Sciatic nerve (tissue), 2 donors: ENCODE measurements around the gene ADIPOR1. TPM values are rescaled to one million over a fixed set of nuclear protein-coding genes. Genes with fewer than 3 reads are reported as not detected.
"Not testable (repeated sequence)": the region's sequence is repeated elsewhere in the genome, so short reads cannot be mapped to it uniquely, and the experiment has no call there.

ENCODE experiments used
- ATAC-seq: fragments of 200-7000 bp; cut with Tn5 transposase; one replicate; pipeline ENCODE4 v1.9.1; 2020; ENCODE audit warnings: mild to moderate bottlenecking, moderate library complexity
- DNase-seq: peaks from one replicate; pipeline ENCODE4 v3.0.0-alpha.2; 2020; ENCODE audit warnings: low spot score
- intact Hi-C: fragments of 100-400 bp; cut with DNase I; formaldehyde crosslinking; loops from one replicate; pipeline ENCODE4 v1.14.2; 2022
- total RNA-seq: library from RNA; stranded (reverse); fragmentation: NEBNext Ultra II Directional; extraction: Animal tissue kit (Norgen Biotek cat#: 25700); gene quantifications from one replicate; pipeline ENCODE4 v1.2.1, GENCODE V29; 2021
- donor health status: DM: no; HTN: no; CAD: no.
- donor health status: DM: no; HTN: no; CAD: no.

The ADIPOR1 gene
- total RNA-seq, 1 donor from 2014 or later: 83.8 TPM

DNA sequence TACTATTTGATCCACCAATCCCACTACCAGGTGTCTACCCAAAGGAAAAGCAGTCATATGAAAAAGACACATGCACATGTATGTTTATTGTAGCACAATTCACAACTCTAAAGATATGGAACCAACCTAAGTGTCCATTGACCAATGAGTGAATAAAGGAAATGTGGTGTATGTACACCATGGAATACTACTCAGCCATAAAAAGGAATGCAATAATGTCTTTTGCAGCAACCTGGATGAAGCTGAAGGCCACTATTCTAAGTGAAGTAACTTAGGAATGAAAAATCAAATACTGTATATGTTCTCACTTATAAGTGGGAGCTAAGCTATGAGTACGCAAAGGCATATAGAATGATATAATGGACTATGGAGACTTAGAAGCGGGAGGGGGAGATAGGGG lies 12.6 kb downstream of the ADIPOR1 start:
- intact Hi-C loops: no loop called here
- DNase-seq: no peak
- ATAC-seq: no peak

DNA sequence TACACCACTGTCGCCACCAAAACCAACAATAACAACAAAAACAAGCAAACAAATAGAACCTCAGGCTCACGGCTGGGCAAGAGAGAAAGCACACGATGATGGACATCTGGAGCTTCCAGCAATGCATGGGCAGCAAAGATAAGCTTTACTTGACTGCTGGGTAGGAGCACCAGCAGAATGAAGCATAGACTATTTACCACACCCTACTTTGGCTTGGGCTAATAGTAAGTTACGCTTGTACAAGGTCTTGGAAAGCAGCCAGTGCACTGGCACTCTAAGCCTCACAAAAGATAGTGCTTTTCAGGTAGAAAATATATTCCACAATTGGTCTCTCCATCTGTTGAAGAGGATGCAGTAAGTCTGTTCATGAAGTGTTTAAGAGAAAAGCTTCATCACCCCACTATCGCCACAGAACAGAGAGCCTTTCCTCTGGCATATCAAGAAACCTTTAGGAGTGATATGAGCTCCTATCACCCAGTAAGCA lies 13.6 kb downstream of the ADIPOR1 start:
- intact Hi-C loops: no loop called here
- DNase-seq (no peak), ATAC-seq (no peak)

DNA sequence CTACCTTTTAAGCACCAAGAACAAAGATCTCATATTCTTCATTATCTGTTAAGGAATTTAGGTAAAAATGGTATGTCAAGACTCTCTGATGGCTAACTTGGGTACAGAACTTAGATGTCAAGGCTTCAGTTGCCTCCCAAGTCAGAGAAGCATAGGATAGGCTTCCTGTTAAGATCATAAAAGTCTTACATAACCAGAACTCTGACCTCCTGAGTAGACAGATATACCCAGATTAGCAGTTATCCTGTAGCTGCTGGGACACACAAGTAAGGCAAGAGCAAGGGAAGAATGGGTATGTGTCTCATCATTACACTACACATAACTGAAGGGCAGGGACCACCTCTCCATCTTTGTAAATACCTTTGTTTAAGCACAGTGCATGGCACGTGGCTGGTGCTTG lies 15.7 kb downstream of the ADIPOR1 start:
- intact Hi-C loops: no loop called here
- DNase-seq (no peak), ATAC-seq (no peak)

DNA sequence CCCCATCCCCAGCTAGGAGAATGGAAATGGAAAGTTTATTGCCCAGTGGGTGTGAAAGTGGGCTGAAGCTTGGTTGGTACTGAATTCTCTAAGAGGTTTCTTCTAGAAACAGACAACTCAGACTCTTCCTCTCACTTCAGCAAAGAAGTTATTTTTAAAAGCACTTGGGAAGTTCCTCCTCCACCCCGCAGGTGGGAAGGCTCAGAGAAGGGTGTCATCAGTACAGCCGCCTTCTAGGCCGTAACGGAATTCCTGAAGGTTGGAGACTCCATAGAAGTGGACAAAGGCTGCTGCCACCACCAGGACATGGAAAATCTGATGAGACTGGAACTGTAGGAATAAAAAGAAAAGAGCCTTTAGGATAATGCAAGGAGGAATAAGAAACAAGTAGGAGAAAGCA lies 16.7 kb downstream of the ADIPOR1 start:
- no peak for DNase-seq
- intact Hi-C loops: no loop called here

DNA sequence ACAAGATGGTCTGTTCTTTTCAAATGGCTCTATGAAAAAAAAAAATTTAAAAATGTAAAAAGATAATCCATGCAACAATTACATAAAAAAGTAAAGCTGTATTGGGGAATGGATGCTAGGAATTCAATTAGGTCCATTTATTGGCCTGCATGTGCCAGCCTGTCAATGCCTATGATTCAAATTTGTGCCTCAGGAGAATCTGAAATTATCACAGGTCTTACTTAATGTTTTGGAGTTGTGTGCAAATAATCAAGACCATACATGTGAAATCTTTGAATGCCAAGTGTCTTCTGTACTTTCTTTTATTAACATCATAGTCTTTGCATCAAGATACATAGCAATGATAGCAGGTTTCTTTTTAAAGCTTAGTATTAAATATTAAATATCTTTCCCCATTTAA lies 17.6 kb downstream of the ADIPOR1 start:
- ATAC-seq (no peak), DNase-seq (no peak)
- intact Hi-C loops: no loop called here

More for the DNA sequence above, 16.7 kb downstream of the ADIPOR1 start:
- no peak for ATAC-seq

DNA sequence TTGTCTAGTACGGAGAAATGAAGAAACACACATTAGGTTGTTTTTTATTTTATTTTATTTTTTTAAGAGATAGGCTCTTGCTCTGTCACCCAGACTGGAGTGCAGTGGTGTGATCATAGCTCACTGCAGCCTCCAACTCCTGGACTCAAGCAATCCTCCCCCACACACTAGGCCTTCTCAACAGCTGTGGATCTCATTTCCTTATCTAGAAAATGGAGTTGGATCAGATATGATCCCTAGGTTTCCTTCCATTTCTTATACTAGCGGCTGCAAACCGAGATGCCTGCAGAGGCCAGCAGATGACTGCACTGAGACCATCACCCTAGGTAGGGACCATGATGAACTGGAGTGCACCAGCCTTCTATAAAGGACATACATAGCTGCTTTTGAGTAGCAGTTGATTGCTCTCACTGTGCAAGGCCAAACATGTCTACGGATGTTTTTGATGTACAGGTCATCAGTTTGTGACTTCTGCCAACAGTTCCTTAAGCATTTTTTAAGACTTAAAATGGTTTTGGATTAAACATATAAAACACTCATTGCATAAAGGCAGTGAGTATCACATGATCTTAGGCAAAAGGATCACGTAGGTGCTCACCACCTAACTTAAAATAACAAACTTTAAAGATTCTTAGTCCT lies 19.7 kb downstream of the ADIPOR1 start:
- intact Hi-C loops: no loop called here
- ATAC-seq: no peak
- no peak for DNase-seq

DNA sequence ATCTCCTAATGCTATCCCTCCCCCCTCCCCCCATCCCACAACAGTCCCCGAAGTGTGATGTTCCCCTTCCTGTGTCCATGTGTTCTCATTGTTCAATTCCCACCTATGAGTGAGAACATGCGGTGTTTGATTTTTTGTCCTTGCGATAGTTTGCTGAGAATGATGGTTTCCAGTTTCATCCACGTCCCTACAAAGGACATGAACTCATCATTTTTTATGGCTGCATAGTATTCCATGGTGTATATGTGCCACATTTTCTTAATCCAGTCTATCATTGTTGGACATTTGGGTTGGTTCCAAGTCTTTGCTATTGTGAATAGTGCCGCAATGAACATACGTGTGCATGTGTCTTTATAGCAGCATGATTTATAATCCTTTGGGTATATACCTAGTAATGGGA lies 21.7 kb downstream of the ADIPOR1 start:
- DNase-seq, ATAC-seq, intact Hi-C loops: not testable (repeated sequence)

DNA sequence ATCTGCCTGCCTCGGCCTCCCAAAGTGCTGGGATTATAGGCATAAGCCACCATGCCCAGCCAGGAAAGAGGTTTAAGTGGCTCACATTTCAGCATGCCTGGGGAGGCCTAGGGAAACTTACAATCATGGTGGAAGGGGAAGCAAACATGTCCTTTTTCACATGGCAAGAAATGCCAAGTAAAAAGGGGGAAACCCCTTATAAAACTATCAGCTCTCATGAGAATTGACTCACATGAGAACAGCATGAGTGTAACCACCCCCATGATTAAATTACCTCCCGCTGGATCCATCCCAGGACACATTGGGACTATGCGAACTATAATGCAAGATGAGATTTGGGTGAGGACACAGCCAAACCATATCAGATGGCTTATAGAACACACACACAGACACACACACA lies 22.3 kb downstream of the ADIPOR1 start:
- intact Hi-C loops: no loop called here
- ATAC-seq (no peak), DNase-seq (no peak)

DNA sequence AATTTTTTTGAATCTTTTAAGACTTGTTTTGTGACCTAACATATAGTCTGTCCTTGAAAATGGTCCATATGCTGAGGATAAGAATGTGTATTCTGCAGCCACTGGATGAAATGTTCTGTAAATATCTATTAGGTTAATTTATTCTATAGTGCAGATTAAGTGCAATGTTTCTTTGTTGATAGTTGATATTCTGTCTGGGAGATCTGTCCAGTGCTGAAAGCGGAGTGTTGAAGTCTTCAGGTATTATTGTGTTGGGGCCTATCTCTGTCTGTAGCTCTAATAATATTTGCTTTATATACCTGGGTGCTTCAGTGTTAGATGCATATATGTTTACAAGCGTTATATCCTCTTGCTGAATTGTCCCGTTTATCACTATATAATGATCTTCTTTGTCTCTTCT lies 23.4 kb downstream of the ADIPOR1 start:
- no peak for ATAC-seq
- DNase-seq: no peak
- intact Hi-C loops: no loop called here

DNA sequence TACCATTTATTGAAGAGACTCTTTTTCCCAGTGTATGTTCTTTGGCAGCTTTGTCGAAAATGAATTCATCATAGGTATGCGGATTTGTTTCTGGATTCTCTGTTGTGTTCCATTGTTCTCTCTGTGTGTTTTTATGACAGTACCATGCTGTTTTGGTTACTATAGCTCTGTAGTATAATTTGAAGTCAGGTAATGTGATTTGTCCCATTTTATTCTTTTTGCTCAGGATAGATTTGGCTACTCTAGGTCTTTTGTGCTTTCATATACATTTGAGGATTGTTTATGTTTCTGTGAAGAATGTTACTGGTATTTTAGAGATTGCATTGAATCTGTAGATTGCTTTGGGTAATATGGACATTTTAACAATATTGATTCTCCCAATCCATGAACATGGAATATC lies 25.6 kb downstream of the ADIPOR1 start:
- ATAC-seq (no peak), DNase-seq (no peak)
- intact Hi-C loops: no loop called here

DNA sequence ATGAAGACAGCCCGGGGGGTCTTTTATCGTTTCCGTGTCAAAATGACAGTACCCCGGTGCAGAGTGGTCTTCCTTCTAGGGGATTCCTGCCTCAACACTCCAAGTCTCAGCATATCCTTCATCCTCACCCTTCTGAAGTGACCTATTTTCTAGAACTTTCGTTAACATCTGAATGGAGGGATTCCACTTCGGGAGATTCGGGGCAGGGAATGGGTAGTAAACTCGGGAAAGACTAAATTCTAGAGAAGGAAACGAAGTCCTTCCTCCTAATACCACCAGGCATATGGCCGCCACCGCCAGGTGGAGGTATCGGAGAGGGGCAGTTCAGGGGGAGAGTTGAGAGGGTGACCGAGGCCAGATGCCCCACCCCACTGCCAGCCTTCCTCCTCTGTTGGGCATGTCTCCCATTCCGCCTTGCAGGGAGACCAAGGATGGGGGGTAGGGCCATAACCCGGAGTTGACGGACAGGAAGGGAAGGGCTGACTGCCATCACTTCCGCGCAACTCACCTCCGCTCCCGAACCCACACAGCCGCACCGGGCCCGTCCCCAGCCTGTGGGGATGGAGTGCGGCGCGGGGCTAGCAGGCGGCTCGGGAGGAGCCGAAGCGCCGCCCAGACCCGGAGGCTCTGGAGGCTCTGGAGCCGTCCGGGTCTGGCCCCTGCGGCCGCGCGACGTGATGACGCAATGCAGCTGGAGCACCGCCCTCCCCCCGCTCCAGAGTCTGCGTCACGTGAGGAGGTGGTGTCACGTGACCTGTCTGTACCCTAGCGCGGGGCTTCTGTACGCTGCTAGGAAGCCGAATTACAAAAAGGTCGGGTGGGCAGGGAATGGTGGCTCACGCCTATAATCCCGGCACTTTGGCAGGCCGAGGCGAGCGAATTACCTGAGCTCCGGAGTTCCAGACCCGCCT lies 31.3 kb downstream of the ADIPOR1 start, which contains the start of gene KLHL12:
Gene KLHL12 (minus strand): TSS at position 654 of the 911 bp plus-strand sequence. CDS start 2,072 bp downstream, outside the sequence.
- DNase-seq (peak; percentile 99), ATAC-seq (peak; percentile 99)
- intact Hi-C loops: no loop called here

DNA sequence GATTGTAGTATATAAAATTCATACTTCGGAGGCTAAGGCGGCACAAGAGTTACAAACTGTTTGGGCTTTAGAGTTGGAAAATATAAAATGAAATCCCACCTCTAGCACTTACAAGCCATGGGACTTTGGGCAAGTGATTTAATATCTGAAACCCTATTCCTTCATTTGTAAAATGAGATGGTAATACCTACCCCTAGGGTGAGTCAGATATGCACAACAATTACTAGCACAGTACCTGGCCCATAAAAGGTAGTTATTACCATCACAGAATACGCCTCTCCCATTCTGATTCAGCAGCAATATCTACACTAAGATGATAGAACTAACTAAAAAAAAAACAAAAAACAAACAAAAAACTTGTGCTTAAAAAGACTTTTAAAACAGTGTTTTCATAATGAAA lies 34.6 kb downstream of the ADIPOR1 start:
- no peak for ATAC-seq
- intact Hi-C loops: no loop called here
- DNase-seq: no peak

DNA sequence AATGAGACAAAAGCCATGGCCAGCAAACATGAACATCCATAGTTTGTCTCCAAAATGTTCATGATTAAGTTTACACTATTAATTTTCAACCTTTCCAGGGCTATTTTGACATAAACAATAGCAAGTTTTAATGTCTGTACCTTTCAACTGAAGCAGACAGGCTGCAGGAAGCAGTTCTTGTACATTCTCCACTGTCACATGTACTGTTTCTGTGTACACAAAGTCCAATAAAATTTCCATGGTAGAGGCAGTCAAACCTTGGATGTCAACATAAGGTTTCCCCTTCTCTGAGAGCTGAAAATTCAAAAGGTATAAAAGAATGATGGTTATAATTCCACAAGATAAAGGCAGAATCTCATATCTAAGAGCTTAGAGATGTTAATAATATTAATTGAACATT lies 38.5 kb downstream of the ADIPOR1 start:
- ATAC-seq (no peak), DNase-seq (no peak)
- intact Hi-C loops: no loop called here

DNA sequence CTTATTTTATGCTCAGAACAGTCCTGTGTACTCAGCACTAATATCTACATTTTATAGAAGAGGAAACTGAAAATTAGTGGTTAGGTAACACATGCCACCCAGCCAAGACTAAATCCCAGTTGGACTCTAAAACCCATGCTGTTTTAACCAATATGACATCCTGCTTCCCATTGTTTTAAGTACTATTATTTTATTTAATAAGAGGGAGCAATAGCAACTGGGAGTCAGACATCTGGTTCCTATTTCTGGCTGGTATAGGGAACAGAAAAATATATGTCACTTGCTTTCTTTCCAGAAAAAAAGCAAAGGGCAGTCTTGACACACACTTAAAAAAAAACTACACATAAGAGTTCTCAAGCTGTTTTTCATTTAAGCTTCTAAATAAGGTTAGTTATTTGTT lies 43.0 kb downstream of the ADIPOR1 start:
- intact Hi-C loops: no loop called here
- ATAC-seq (no peak), DNase-seq (no peak)

DNA sequence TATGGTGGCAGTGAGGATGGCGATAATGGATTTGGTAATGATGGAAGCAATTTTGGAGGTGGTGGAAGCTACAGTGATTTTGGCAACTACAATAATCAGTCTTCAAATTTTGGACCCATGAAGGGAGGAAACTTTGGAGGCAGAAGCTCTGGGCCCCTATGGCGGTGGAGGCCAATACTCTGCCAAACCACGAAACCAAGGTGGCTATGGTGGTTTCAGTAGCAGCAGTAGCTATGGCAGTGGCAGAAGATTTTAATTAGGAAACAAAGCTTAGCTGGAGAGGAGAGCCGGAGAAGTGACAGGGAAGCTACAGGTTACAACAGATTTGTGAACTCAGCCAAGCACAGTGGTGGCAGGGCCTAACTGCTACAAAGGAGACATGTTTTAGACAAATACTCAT lies 45.6 kb downstream of the ADIPOR1 start:
- intact Hi-C loops, DNase-seq, ATAC-seq: not testable (repeated sequence)

DNA sequence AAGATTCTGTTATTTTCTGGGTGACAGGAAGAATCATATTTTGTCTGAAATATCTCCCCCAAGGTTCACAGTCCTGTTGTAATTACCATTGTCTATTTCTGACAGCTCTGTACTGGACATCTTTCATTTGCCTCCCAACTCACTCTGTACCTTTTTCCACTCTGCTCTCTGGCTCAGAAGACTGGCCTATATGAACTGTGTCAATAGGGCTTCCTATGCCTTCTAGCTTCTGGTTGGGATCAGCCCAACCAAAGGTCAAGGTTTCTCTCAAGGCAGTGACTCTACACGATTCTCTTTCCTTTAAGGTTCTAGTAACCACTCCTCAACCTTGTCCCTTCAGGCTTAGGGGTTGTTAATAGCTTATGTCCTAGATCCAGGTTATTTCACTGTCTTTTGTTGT lies 48.6 kb downstream of the ADIPOR1 start:
- DNase-seq (no peak), ATAC-seq (no peak)
- intact Hi-C loops: no loop called here

DNA sequence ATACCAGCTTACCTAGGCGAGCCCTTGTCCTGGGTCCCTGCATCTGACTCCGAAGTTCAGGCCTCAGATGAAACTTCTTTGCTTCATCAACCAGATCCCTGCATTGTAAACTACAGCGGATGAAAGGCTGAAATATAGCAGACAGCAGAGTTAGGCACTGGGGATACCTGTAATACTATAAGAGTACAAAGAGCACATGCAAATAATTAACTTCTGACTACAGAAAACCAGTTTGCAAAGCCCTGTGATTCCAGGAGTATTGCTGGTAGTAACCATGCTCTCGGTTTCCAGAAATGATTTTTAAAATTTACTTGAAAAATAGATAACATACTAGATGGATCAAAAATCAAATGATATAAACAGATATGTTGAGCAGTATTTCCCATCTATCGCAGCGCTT lies 49.1 kb downstream of the ADIPOR1 start:
- no peak for ATAC-seq
- DNase-seq: no peak
- intact Hi-C loops: no loop called here

DNA sequence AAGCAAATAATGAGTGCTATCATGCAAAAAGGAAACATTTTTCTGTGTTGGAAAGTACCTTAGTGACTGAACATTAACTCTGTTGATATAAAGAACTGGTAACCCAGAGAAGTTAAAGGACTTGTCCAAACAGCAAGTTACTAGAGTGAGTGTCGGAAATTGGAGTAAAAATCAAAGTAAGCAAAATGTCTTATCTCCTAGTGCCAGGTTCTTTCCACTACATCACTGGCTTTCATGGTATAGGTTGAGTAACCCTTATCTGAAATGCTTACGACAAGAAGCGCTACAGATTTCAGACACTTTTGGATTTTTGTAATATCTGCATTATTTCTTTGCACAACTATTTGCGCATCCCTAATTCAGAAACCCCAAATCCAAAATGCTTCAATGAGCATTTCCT lies 52.8 kb downstream of the ADIPOR1 start:
- DNase-seq (no peak), ATAC-seq (no peak)
- intact Hi-C loops: no loop called here

DNA sequence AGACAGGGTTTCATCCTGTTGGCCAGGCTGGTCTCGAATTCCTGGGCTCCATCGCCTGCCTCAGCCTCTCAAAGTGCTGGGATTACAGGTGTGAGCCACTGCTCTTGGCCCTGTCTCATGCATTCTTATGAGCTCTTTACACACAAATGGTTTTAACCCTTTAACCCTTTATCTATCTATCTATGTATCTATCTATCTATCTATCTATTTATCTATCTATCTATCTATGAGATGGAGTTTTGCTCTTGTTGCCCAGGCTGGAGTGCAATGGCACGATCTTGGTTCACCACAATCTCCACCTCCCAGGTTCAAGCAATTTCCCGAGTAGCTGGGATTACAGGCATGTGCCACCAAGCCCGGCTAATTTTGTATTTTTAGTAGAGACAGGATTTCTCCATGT lies 54.3 kb downstream of the ADIPOR1 start:
- ATAC-seq, DNase-seq, intact Hi-C loops: not testable (repeated sequence)

DNA sequence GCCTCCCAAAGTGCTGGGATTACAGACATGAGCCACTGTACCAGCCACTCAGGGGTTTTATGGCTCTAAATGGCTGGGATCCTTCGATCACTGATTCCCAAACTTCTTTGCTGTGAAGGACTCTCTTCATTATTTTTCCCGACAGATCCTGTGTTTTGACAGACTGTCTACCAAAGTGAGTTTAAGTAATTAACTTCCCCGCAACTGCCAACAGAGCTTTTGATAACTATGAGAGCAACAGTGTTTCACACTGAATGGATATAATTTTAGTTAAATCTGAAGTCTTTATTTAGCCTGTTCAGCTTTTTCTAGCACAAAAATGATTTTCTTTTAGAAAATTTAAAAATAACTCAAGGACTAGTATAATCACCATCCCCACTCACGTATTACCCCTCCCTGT lies 56.6 kb downstream of the ADIPOR1 start:
- DNase-seq: no peak
- intact Hi-C loops: no loop called here
- no peak for ATAC-seq
